Neural progenitor cell (in vitro differentiated cells): ENCODE data around the gene PSD2.

Experiments
- EZH2 ChIP-seq: fragments of 200-600 bp; sonication (generic); IDR thresholded peaks from 2 replicates; pipeline ENCODE4 v1.6.1; 2017; ENCODE audit warnings: antibody characterized with exemption, mild to moderate bottlenecking, moderate library complexity
- EZH2phosphoT487 ChIP-seq: fragments of 200-600 bp; sonication (generic); IDR thresholded peaks from 2 replicates; pipeline ENCODE4 v1.6.1; 2017; ENCODE audit warnings: antibody characterized with exemption
- TF ChIP-seq, protein P1 (sequence below): fragments of 200-600 bp; sonication (generic); IDR thresholded peaks from 2 replicates; pipeline ENCODE4 v1.5.1; 2017; ENCODE audit warnings: antibody characterized with exemption, mild to moderate bottlenecking

DNA sequence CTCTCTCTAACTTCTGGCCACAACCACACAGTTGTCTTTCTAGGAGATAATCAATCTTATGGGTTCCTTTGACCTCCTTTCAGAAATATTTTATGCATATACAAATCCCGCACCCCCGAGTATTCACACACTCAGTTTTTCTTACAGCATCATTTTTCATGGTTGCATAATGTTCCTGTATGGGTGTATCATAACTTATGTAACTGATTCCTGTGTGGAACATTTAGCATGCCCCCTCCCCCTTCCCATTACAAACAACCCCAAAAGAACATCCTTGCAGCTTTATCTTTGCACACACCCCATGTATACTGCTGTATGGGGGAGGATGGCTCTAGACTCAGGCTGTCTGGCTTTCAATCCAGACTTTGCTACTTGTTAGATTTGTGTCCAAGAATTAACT, 93.8 kb downstream of the PSD2 start:
- TF ChIP-seq, protein P1, sequence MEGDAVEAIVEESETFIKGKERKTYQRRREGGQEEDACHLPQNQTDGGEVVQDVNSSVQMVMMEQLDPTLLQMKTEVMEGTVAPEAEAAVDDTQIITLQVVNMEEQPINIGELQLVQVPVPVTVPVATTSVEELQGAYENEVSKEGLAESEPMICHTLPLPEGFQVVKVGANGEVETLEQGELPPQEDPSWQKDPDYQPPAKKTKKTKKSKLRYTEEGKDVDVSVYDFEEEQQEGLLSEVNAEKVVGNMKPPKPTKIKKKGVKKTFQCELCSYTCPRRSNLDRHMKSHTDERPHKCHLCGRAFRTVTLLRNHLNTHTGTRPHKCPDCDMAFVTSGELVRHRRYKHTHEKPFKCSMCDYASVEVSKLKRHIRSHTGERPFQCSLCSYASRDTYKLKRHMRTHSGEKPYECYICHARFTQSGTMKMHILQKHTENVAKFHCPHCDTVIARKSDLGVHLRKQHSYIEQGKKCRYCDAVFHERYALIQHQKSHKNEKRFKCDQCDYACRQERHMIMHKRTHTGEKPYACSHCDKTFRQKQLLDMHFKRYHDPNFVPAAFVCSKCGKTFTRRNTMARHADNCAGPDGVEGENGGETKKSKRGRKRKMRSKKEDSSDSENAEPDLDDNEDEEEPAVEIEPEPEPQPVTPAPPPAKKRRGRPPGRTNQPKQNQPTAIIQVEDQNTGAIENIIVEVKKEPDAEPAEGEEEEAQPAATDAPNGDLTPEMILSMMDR = no peak
- TF ChIP-seq EZH2phosphoT487 (no peak), EZH2 (no peak)
